GM23248 (cell line): ENCODE results near the gene RXRA. TPM values are rescaled to one million over a fixed set of nuclear protein-coding genes. Genes with fewer than 3 reads are reported as not detected.
A peak's percentile ranks its signal among the peaks of the same experiment; 100 is the strongest.

Experiments
- DNase-seq: peaks from one replicate; pipeline ENCODE4 v3.0.0-alpha.2; 2015
- H2AFZ ChIP-seq: fragments of 200-600 bp; sonication (generic); 2 replicates; pipeline ENCODE4 v1.6.1; 2016; ENCODE audit warnings: antibody characterized with exemption
- H3F3A ChIP-seq: fragments of 200-600 bp; sonication (generic); 2 replicates; pipeline ENCODE4 v1.6.1; 2016; ENCODE audit warnings: mild to moderate bottlenecking, antibody characterized with exemption, mixed run types; ENCODE audit not compliant: insufficient read depth
- H3K27ac ChIP-seq: fragments of 200-600 bp; sonication (generic); 2 replicates; pipeline ENCODE4 v1.5.1; 2016; ENCODE audit warnings: mild to moderate bottlenecking
- H3K27me3 ChIP-seq: fragments of 200-600 bp; sonication (generic); replicated peaks from 2 replicates; pipeline ENCODE4 v1.6.1; 2016; ENCODE audit warnings: mild to moderate bottlenecking; ENCODE audit not compliant: insufficient read depth
- H3K36me3 ChIP-seq: fragments of 200-600 bp; sonication (generic); 2 replicates; pipeline ENCODE4 v1.6.1; 2016; ENCODE audit warnings: low read depth, mild to moderate bottlenecking
- H3K4me1 ChIP-seq: fragments of 200-600 bp; sonication (generic); 2 replicates; pipeline ENCODE4 v1.6.1; 2016; ENCODE audit warnings: mild to moderate bottlenecking; ENCODE audit not compliant: insufficient read depth
- H3K4me2 ChIP-seq: fragments of 200-600 bp; sonication (generic); one replicate; pipeline ENCODE4 v1.6.1; 2016; ENCODE audit warnings: mild to moderate bottlenecking; ENCODE audit not compliant: unreplicated experiment
- H3K4me3 ChIP-seq: fragments of 200-600 bp; sonication (generic); 2 replicates; pipeline ENCODE4 v1.5.1; 2016; ENCODE audit warnings: mild to moderate bottlenecking
- H3K79me2 ChIP-seq: fragments of 200-600 bp; sonication (generic); 2 replicates; pipeline ENCODE4 v1.6.1; 2016; ENCODE audit warnings: mild to moderate bottlenecking; ENCODE audit not compliant: insufficient read depth
- H3K9ac ChIP-seq: fragments of 200-600 bp; sonication (generic); 2 replicates; pipeline ENCODE4 v1.6.1; 2016; ENCODE audit warnings: mild to moderate bottlenecking
- H3K9me2 ChIP-seq: fragments of 200-600 bp; sonication (generic); 2 replicates; pipeline ENCODE4 v1.6.1; 2016; ENCODE audit warnings: mixed run types, mild to moderate bottlenecking, moderate library complexity; ENCODE audit not compliant: insufficient read depth
- H3K9me3 ChIP-seq: fragments of 200-600 bp; sonication (generic); one replicate; pipeline ENCODE4 v1.6.1; 2017; ENCODE audit warnings: low read depth
- H4K20me1 ChIP-seq: fragments of 200-600 bp; sonication (generic); 2 replicates; pipeline ENCODE4 v1.6.0; 2016; ENCODE audit not compliant: insufficient read depth
- EZH2 ChIP-seq: fragments of 200-600 bp; sonication (generic); IDR thresholded peaks from 2 replicates; pipeline ENCODE4 v1.6.1; 2018; ENCODE audit warnings: antibody characterized with exemption, mild to moderate bottlenecking; ENCODE audit not compliant: insufficient read depth, poor library complexity, severe bottlenecking
- EZH2phosphoT487 ChIP-seq: fragments of 200-600 bp; sonication (generic); IDR thresholded peaks from 2 replicates; pipeline ENCODE4 v1.6.1; 2018; ENCODE audit warnings: antibody characterized with exemption, moderate library complexity, mild to moderate bottlenecking, low read depth; ENCODE audit not compliant: insufficient read depth
- WGBS, 2 experiments: methylation state at CpG; one replicate each; pipeline ENCODE4 v1.1.6; 2015 to 2017; ENCODE audit warnings: low lambda C conversion rate in 2 of 2, low coverage in 1 of 2; ENCODE audit errors: missing lambda C conversion rate in 2 of 2; 5-methylcytosine and 5-hydroxymethylcytosine counted together
- in situ Hi-C: fragments of 300-500 bp; cut with MboI; formaldehyde crosslinking; loops from 2 replicates; pipeline ENCODE4 v1.15.0; 2020
- polyA plus RNA-seq: library from polyadenylated mRNA; unstranded; fragments of >200 nt; fragmentation: Nextera tagmentation; extraction: Ambion mirVana; gene quantifications from 2 replicates; pipeline ENCODE4 v1.2.1, GENCODE V29; 2016
- total RNA-seq: library from RNA; depleted of rRNA; stranded (reverse); fragments of >200 nt; shearing (Covaris generic); gene quantifications from 2 replicates; pipeline ENCODE4 v1.2.3, GENCODE V29; 2014

RXRA gene
- total and polyA plus RNA-seq, 2 experiments from 2014 or later: 3.9 to 34.8 TPM

GRCh38 chr9:134406366-134407120 is 80.3 kb downstream of the RXRA start:
- peak overlapping the region; percentile 98 for H3K27ac ChIP-seq
- WGBS, 2 experiments: 52 to 53% methylated on average over 23 of the region's 23 CpGs
- no peaks in the 10 kb centered on the region for H3K27me3 ChIP-seq
- peak overlapping the region; percentile 57 for H3K4me3 ChIP-seq
- peaks cover 38% of the 10 kb centered on the region for H3K4me1 ChIP-seq
- peak; percentile 68 for DNase-seq
- H3K36me3 ChIP-seq: no peaks in the 10 kb centered on the region
- H4K20me1 ChIP-seq: no peaks in the 10 kb centered on the region
- in situ Hi-C loops: no loop called here
- H3F3A ChIP-seq: peaks cover 7% of the 10 kb centered on the region
- H2AFZ ChIP-seq: no peak overlapping the region
- no peaks in the 10 kb centered on the region for H3K9me3 ChIP-seq
- peak overlapping the region; percentile 90 for H3K4me2 ChIP-seq
- no peaks in the 10 kb centered on the region for H3K9me2 ChIP-seq
- TF ChIP-seq EZH2 (no peak), EZH2phosphoT487 (no peak)
- peaks cover 56% of the 10 kb centered on the region for H3K79me2 ChIP-seq
- peak overlapping the region; percentile 92 for H3K9ac ChIP-seq

GRCh38 chr9:134407121-134407779 is 81.0 kb downstream of the RXRA start:
- H3K27ac ChIP-seq: peak overlapping the region; percentile 98
- no peaks in the 10 kb centered on the region for H3K27me3 ChIP-seq
- H4K20me1 ChIP-seq: no peaks in the 10 kb centered on the region
- in situ Hi-C loops: no loop called here
- H3K4me1 ChIP-seq: peaks cover 38% of the 10 kb centered on the region
- H3K36me3 ChIP-seq: no peaks in the 10 kb centered on the region
- peak; percentile 99 for DNase-seq
- no peaks in the 10 kb centered on the region for H3K9me3 ChIP-seq
- peak overlapping the region; percentile 57 for H3K4me3 ChIP-seq
- no peak overlapping the region for H2AFZ ChIP-seq
- H3K4me2 ChIP-seq: peak overlapping the region; percentile 90
- H3F3A ChIP-seq: peaks cover 7% of the 10 kb centered on the region
- H3K79me2 ChIP-seq: peaks cover 51% of the 10 kb centered on the region
- TF ChIP-seq EZH2 (no peak), EZH2phosphoT487 (no peak)
- peak overlapping the region; percentile 92 for H3K9ac ChIP-seq
- 7% methylated on average over 30 to 32 of the region's 33 CpGs for WGBS, 2 experiments
- H3K9me2 ChIP-seq: no peaks in the 10 kb centered on the region

GRCh38 chr9:134408389-134408788 is 82.1 kb downstream of the RXRA start:
- H3K4me3 ChIP-seq: no peak overlapping the region
- H3K27ac ChIP-seq: no peak overlapping the region
- TF ChIP-seq EZH2 (no peak), EZH2phosphoT487 (no peak)
- peaks cover 7% of the 10 kb centered on the region for H3F3A ChIP-seq
- H3K36me3 ChIP-seq: no peaks in the 10 kb centered on the region
- H3K27me3 ChIP-seq: no peaks in the 10 kb centered on the region
- peaks cover 40% of the 10 kb centered on the region for H3K4me1 ChIP-seq
- no peak for DNase-seq
- H4K20me1 ChIP-seq: no peaks in the 10 kb centered on the region
- H3K9ac ChIP-seq: peak overlapping the region; percentile 92
- in situ Hi-C loops: no loop called here
- H3K79me2 ChIP-seq: peaks cover 47% of the 10 kb centered on the region
- no peaks in the 10 kb centered on the region for H3K9me3 ChIP-seq
- H3K9me2 ChIP-seq: no peaks in the 10 kb centered on the region
- H2AFZ ChIP-seq: no peak overlapping the region
- no peak overlapping the region for H3K4me2 ChIP-seq
- 77 to 80% methylated on average over 5 to 9 of the region's 9 CpGs for WGBS, 2 experiments

GRCh38 chr9:134408939-134409737 is 82.9 kb downstream of the RXRA start:
- Histone ChIP-seq H3K9me3 (no peaks in the 10 kb centered on the region), H3K4me1 (peaks cover 38% of the 10 kb centered on the region), H3K4me2 (no peak overlapping the region), H3F3A (peaks cover 7% of the 10 kb centered on the region), H3K27me3 (no peaks in the 10 kb centered on the region), H3K9me2 (no peaks in the 10 kb centered on the region), H3K4me3 (no peak overlapping the region), H2AFZ (no peak overlapping the region), H3K79me2 (peaks cover 49% of the 10 kb centered on the region), H4K20me1 (no peaks in the 10 kb centered on the region), H3K27ac (no peak overlapping the region), H3K36me3 (no peaks in the 10 kb centered on the region), H3K9ac (no peak overlapping the region)
- no peak for DNase-seq
- in situ Hi-C loops: no loop called here
- no peak for TF ChIP-seq EZH2phosphoT487
- no peak for TF ChIP-seq EZH2
- WGBS, 2 experiments: 96 to 98% methylated on average over 35 to 40 of the region's 40 CpGs
